Common myeloid progenitor, CD34-positive (primary cell): ENCODE data around the gene GBP1.
"Not testable (repeated sequence)": the region's sequence is repeated elsewhere in the genome, so short reads cannot be mapped to it uniquely, and the experiment has no call there.

Experiments used
- CTCF ChIA-PET: fragments of 350-600 bp; sonication (Branson Sonifier 250); formaldehyde crosslinking; loops from one replicate; lab custom pipeline; 2021; ENCODE audit warnings: antibody characterized with exemption; lab: Charles Lee
- POLR2A ChIA-PET: fragments of 350-600 bp; sonication (Branson Sonifier 250); formaldehyde crosslinking; loops from one replicate; lab custom pipeline; 2021; ENCODE audit warnings: antibody characterized with exemption; lab: Charles Lee
- DNase-seq, 3 donors: peaks; one replicate each; pipeline versions ENCODE4 v3.0.0 to v3.0.0-alpha.2; 2013
- H3K27ac ChIP-seq, 2 experiments: 1 replicate in 1 of 2; 2 replicates in 1 of 2; pipeline ENCODE4 v1.7.0; 2013; ENCODE audit warnings: inconsistent platforms in 2 of 2, low read length in 2 of 2, mild to moderate bottlenecking in 2 of 2, low read depth in 1 of 2, moderate library complexity in 1 of 2; ENCODE audit not compliant: severe bottlenecking in 2 of 2, insufficient read depth in 1 of 2, poor library complexity in 1 of 2
- H3K27me3 ChIP-seq, 5 experiments: replicated peaks in 2 of 5; 1 replicate in 3 of 5; 2 replicates in 2 of 5; pipeline versions ENCODE4 v1.6.1 to v1.7.0; 2013; ENCODE audit warnings: low read length in 4 of 5, mild to moderate bottlenecking in 2 of 5, moderate library complexity in 2 of 5, inconsistent platforms in 1 of 5; ENCODE audit not compliant: insufficient read depth in 5 of 5, control insufficient read depth in 4 of 5
- H3K36me3 ChIP-seq, 4 experiments: 1 replicate in 2 of 4; 2 replicates in 2 of 4; pipeline versions ENCODE4 v1.6.1 to v1.7.0; 2013; ENCODE audit warnings: low read length in 3 of 4, control low read depth in 1 of 4, mild to moderate bottlenecking in 1 of 4; ENCODE audit not compliant: control insufficient read depth in 4 of 4, insufficient read depth in 4 of 4
- H3K4me1 ChIP-seq, 4 experiments: 1 replicate in 3 of 4; 2 replicates in 1 of 4; pipeline versions ENCODE4 v1.6.1 to v1.7.1; 2013; ENCODE audit warnings: low read length in 3 of 4, mild to moderate bottlenecking in 3 of 4, control low read depth in 1 of 4, inconsistent platforms in 1 of 4, moderate library complexity in 1 of 4; ENCODE audit not compliant: control insufficient read depth in 4 of 4, insufficient read depth in 4 of 4; ENCODE audit errors: control extremely low read depth in 1 of 4
- H3K4me3 ChIP-seq, 7 experiments: 1 replicate in 4 of 7; 2 replicates in 3 of 7; pipeline versions ENCODE4 v1.5.1 to v1.7.0; 2013; ENCODE audit warnings: mild to moderate bottlenecking in 7 of 7, low read length in 6 of 7, moderate library complexity in 6 of 7, inconsistent platforms in 2 of 7, low read depth in 2 of 7, control low read depth in 1 of 7; ENCODE audit not compliant: insufficient read depth in 4 of 7, control insufficient read depth in 1 of 7; ENCODE audit errors: extremely low read depth in 1 of 7
- H3K9me3 ChIP-seq, 5 experiments: 1 replicate in 4 of 5; 2 replicates in 1 of 5; pipeline versions ENCODE4 v1.6.1 to v1.7.1; 2013; ENCODE audit warnings: low read length in 4 of 5, mild to moderate bottlenecking in 2 of 5, inconsistent platforms in 1 of 5, low read depth in 1 of 5, moderate library complexity in 1 of 5; ENCODE audit not compliant: control insufficient read depth in 4 of 5, insufficient read depth in 2 of 5; ENCODE audit errors: control extremely low read depth in 1 of 5
- WGBS: methylation state at CpG from one replicate; pipeline ENCODE4 v1.1.5; 2013; ENCODE audit not compliant: insufficient coverage; 5-methylcytosine and 5-hydroxymethylcytosine counted together

GBP1 gene

GRCh38 chr1:89081005-89081404 lies 16.0 kb upstream of the GBP1 start:
- no peak overlapping the region for H3K4me3 ChIP-seq
- no peaks in the 10 kb centered on the region for H3K27me3 ChIP-seq
- CTCF ChIA-PET, result no interaction called here
- H3K36me3 ChIP-seq, result peaks cover 0 to 2% (median 0%) of the 10 kb centered on the region in 4 experiments
- H3K9me3 ChIP-seq, result peaks cover 0 to 20% (median 2%) of the 10 kb centered on the region in 5 experiments
- no peaks in the 10 kb centered on the region for H3K4me1 ChIP-seq
- no peak overlapping the region for H3K27ac ChIP-seq
- POLR2A ChIA-PET, result no interaction called here
- WGBS, result no CpG with 5 or more reads among the region's 3 CpGs
- DNase-seq, result no peak

GRCh38 chr1:89080068-89080467 lies 15.1 kb upstream of the GBP1 start:
- peaks cover 0 to 20% (median 2%) of the 10 kb centered on the region in 5 experiments for H3K9me3 ChIP-seq
- DNase-seq, H3K4me3 ChIP-seq, H3K36me3 ChIP-seq, CTCF ChIA-PET, H3K27me3 ChIP-seq, H3K27ac ChIP-seq, H3K4me1 ChIP-seq, POLR2A ChIA-PET: not testable (repeated sequence)
- 95% methylated on average over 7 of the region's 7 CpGs for WGBS

GRCh38 chr1:89072466-89073065 lies 7.6 kb upstream of the GBP1 start:
- H3K4me3 ChIP-seq, POLR2A ChIA-PET, H3K27me3 ChIP-seq, H3K36me3 ChIP-seq, H3K9me3 ChIP-seq, DNase-seq, CTCF ChIA-PET, H3K27ac ChIP-seq, H3K4me1 ChIP-seq: not testable (repeated sequence)
- 81% methylated on average over 6 of the region's 8 CpGs for WGBS

GRCh38 chr1:89070509-89070908 lies 5.5 kb upstream of the GBP1 start:
- Histone ChIP-seq H3K27ac (no peak overlapping the region), H3K9me3 (peaks cover 0 to 2% (median 0%) of the 10 kb centered on the region in 5 experiments), H3K27me3 (no peaks in the 10 kb centered on the region), H3K4me3 (peak overlapping the region in 4 of 7 experiments; percentile 50 to 74 (median 66)), H3K4me1 (peaks cover 3 to 5% (median 4%) of the 10 kb centered on the region in 4 experiments), H3K36me3 (no peaks in the 10 kb centered on the region)
- whole genome bisulfite sequencing, result 80% methylated on average over 1 of the region's 1 CpG
- CTCF ChIA-PET, result interaction anchor here (1.4 to 1.6 kb wide), 2 partner anchors 8 to 71 kb away, joined by 3 read pairs; no protein-coding TSS in a partner anchor
- POLR2A ChIA-PET, result no interaction called here
- no peak for DNase-seq

GRCh38 chr1:89069951-89070350 lies 4.9 kb upstream of the GBP1 start:
- peaks cover 3 to 7% (median 6%) of the 10 kb centered on the region in 4 experiments for H3K4me1 ChIP-seq
- ChIA-PET POLR2A (no interaction called here), CTCF (interaction anchor here (1.4 to 1.6 kb wide), 2 partner anchors 8 to 72 kb away, joined by 3 read pairs; no protein-coding TSS in a partner anchor)
- peak overlapping the region in 6 of 7 experiments; percentile 3 to 74 (median 56) for H3K4me3 ChIP-seq
- WGBS, result no CpG with 5 or more reads among the region's 2 CpGs
- H3K27ac ChIP-seq, result peak overlapping the region in 1 of 2 experiments; percentile 69
- H3K9me3 ChIP-seq, result peaks cover 0 to 2% (median 0%) of the 10 kb centered on the region in 5 experiments
- DNase-seq, result peak; percentile 22 to 68 (median 55)
- no peaks in the 10 kb centered on the region for H3K36me3 ChIP-seq
- H3K27me3 ChIP-seq, result no peaks in the 10 kb centered on the region

GRCh38 chr1:89068291-89068690 lies 3.3 kb upstream of the GBP1 start:
- Histone ChIP-seq H3K9me3 (no peaks in the 10 kb centered on the region), H3K27ac (no peak overlapping the region), H3K4me1 (peaks cover 5 to 18% (median 7%) of the 10 kb centered on the region in 4 experiments), H3K27me3 (no peaks in the 10 kb centered on the region), H3K36me3 (no peaks in the 10 kb centered on the region), H3K4me3 (no peak overlapping the region)
- ChIA-PET POLR2A (no interaction called here), CTCF (interaction anchor here (0.9 to 1.3 kb wide), 4 partner anchors 10 to 47 kb away, joined by 3 to 4 read pairs (median 4); no protein-coding TSS in a partner anchor)
- no peak for DNase-seq

- 0% methylated on average over 2 of the region's 4 CpGs for WGBS
- ChIA-PET CTCF (interaction anchor here (0.9 to 2.1 kb wide), 4 partner anchors 11 to 67 kb away, joined by 3 to 8 read pairs (median 3); no protein-coding TSS in a partner anchor), POLR2A (interaction anchor here (0.6 kb wide), 1 partner anchor 44 kb away, joined by 6 read pairs; no protein-coding TSS in a partner anchor)
- DNase-seq, result peak in 1 of 3 donors; percentile 1
- peak overlapping the region; percentile 29 to 75 for H3K27ac ChIP-seq
- peak overlapping the region in 6 of 7 experiments; percentile 56 to 86 (median 67) for H3K4me3 ChIP-seq
- H3K27me3 ChIP-seq, result no peaks in the 10 kb centered on the region
- H3K36me3 ChIP-seq, result peaks cover 0 to 3% (median 0%) of the 10 kb centered on the region in 4 experiments
- peaks cover 0 to 16% (median 4%) of the 10 kb centered on the region in 4 experiments for H3K4me1 ChIP-seq
- no peaks in the 10 kb centered on the region for H3K9me3 ChIP-seq
Observed at GRCh38 chr1:89064632-89065031, 376 bp downstream of the GBP1 start.
